DOHH2 (cell line): ENCODE results near the gene RNF217.

ENCODE experiments used
- CTCF ChIP-seq: fragments of 200-600 bp; sonication (generic); IDR thresholded peaks from one replicate; pipeline ENCODE4 v1.5.1; 2014; ENCODE audit warnings: antibody characterized with exemption, mild to moderate bottlenecking, low read depth, low read length; ENCODE audit not compliant: poor library complexity, severe bottlenecking
- EZH2phosphoT487 ChIP-seq: fragments of 200-600 bp; sonication (generic); IDR thresholded peaks from 2 replicates; pipeline ENCODE4 v1.6.1; 2017; ENCODE audit warnings: borderline replicate concordance, mild to moderate bottlenecking, antibody characterized with exemption, low read length, moderate library complexity, mixed read lengths

DNA sequence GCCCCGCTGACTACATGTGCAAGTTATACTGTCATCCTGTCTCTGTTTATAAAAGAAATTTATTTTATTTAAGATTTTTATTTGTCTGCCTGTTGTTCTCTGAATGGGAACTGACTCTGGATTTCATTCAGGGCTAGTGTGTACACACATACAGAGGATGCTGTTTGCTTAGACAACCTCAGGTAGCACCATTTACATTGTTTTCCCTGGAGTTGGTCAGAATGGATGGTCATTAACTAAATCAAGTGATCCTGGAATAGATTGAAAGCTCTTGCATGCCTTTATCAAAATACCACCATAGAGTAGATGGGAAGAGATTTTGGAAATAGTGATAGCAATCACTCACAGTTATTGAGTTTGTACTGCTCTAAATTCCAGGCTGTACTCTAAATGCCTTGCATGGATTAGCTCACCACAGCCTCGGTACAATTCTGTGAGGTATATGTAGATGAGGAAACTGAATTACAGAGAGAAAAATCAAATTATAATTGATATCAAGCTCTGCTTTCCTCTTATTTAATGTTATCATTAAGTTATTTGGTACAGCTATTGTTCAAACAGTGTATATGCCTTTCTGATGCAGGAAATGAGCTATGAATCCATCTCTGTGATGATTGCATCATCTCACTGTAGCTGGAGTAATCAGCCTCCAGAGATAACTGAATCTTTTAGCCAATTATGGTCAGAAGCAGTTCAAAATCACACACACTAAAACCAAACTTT, 51.9 kb downstream of the RNF217 start:
- no peak for TF ChIP-seq CTCF
- TF ChIP-seq EZH2phosphoT487 = no peak
